OCI-LY1 (cell line): Measurements from ENCODE around the gene KCNIP4.

ENCODE experiments used
- EZH2 ChIP-seq: fragments of 200-600 bp; sonication (generic), shearing (Covaris generic); IDR thresholded peaks from 2 replicates; pipeline ENCODE4 v1.8.0; 2017; ENCODE audit warnings: borderline replicate concordance, mixed run types, mild to moderate bottlenecking, antibody characterized with exemption, low read length, moderate library complexity, mixed read lengths
- TF ChIP-seq, protein P1 (sequence below): fragments of 200-600 bp; sonication (generic), shearing (Covaris generic); IDR thresholded peaks from 2 replicates; pipeline ENCODE4 v1.5.1; 2017; ENCODE audit warnings: mild to moderate bottlenecking, antibody characterized with exemption, low read length, moderate library complexity, mixed read lengths

DNA sequence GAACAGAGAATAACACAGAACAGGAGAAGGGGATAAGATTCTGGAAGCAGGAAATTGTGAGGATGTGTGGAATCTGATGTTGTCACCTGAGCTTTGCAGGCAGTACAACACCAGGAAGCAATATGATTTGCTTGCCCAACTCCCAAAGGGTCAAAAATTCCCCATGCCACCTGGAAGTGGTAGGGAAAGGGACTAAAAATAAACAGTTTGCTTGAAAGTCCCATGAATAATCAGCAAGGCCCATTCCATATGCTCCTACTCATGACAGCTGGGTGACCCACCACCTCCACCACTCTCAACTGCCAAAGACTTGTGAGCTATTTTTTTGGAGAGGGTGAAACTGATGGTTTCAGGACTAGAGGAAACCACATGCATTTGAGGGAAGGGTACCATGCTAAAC lies 168.4 kb downstream of the KCNIP4 start:
- TF ChIP-seq, protein P1, sequence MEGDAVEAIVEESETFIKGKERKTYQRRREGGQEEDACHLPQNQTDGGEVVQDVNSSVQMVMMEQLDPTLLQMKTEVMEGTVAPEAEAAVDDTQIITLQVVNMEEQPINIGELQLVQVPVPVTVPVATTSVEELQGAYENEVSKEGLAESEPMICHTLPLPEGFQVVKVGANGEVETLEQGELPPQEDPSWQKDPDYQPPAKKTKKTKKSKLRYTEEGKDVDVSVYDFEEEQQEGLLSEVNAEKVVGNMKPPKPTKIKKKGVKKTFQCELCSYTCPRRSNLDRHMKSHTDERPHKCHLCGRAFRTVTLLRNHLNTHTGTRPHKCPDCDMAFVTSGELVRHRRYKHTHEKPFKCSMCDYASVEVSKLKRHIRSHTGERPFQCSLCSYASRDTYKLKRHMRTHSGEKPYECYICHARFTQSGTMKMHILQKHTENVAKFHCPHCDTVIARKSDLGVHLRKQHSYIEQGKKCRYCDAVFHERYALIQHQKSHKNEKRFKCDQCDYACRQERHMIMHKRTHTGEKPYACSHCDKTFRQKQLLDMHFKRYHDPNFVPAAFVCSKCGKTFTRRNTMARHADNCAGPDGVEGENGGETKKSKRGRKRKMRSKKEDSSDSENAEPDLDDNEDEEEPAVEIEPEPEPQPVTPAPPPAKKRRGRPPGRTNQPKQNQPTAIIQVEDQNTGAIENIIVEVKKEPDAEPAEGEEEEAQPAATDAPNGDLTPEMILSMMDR, result no peak
- no peak for TF ChIP-seq EZH2
